Measurements from ENCODE around the gene EPHB3.

GRCh38 chr3:184561913-184562877 is 610 bp downstream of the EPHB3 start:
- TF ChIP-seq GATA3 (IDR thresholded peaks at IDR 0.05; ENCODE audit: low read depth, low read length) = no peak
- no peak for TF ChIP-seq GATA2 (IDR thresholded peaks at IDR 0.05; ENCODE audit: low read depth, low read length)
